ENCODE data around the gene LRRC7.

LRRC7 gene

DNA sequence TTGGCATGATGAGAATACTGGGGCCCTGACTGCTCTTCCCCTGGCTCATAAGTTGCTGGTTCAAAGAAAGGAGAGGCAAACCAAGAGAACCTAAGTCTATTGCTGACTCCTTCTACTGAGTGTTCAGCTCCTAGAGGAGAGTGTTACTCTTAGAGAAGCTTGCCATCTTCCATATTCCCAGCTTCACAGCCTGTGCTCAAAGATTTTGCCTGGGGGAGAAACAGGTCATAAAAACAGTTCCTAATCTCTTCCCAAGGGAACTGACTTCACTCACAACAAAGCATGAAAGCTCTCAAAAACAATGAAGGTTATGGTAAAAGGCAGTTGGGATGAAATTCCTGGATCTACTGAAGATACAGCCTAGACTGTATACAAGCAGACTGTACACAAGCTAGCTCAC is 600.6 kb downstream of the LRRC7 start:
- Mint-ChIP-seq H3K4me1 (peaks cover 0 to 5% of the 10 kb centered on the region in 2 donors), H3K4me3 (no peak overlapping the region), H3K27me3 (no peaks in the 10 kb centered on the region), H3K36me3 (peaks cover 27 to 42% of the 10 kb centered on the region in 2 donors), H3K27ac (no peak overlapping the region), H3K9me3 (no peaks in the 10 kb centered on the region)
- DNase-seq (no peak), ATAC-seq (replicated peaks) (no peak)

DNA sequence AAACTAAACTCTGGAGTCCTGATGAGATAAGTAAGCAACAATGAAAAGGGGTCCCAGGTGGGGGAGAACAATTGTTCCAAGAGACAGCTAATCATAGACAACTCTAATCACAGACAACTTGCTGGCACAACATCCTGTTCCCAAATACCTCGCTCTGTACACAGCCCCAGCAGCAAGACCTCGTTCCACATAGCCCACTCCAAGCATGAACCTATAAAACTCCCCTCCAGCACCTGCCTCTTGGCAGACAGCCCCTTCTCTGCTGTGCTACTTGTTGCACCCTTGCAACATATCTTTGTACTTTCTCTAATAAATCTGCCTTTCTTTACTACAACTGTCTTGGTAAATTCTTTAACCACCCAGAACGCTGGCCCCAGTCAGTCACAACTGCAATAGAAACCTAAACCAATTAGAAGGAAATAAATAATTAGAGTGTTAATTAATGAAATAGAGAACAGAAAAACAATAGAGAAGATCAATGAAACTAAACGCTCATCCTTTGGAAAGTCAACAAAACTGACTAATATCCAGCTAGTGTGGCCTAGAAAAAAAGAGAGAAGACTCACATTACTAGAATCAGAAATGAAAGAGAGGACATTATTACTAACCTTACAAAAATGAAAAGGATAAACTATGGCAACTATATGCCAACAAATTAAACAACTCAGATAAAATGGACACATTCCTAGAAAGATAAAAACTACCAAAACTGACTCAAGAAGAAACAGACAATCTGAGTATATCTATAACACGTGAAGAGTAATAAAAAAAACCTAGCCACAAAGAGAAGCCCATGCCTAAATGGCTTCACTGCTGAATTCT is 601.5 kb downstream of the LRRC7 start:
- Mint-ChIP-seq H3K4me3 (no peak overlapping the region), H3K36me3 (peaks cover 25 to 39% of the 10 kb centered on the region in 2 donors), H3K27me3 (no peaks in the 10 kb centered on the region), H3K4me1 (peaks cover 0 to 5% of the 10 kb centered on the region in 2 donors), H3K9me3 (no peaks in the 10 kb centered on the region), H3K27ac (no peak overlapping the region)
- DNase-seq, result no peak
- no peak for ATAC-seq (replicated peaks)

DNA sequence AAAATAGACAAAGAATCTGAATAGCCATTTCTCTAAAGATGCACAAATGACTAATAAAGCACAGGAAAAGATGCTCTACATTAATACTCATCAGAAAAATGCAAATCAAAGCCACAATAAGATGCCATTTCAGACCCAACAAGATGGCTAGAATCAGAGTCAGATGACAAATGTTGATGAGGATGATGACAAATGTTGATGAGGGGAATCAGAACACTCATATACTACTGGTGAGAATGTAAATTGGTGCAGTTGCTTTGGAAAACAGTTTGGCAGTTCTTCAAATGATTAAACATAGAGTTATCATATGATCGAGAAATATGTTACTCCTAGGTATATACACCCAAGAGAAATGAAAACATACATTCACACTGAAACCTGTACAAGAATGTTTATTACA is 603.8 kb downstream of the LRRC7 start:
- H3K36me3 Mint-ChIP-seq, result peaks cover 29 to 43% of the 10 kb centered on the region in 2 donors
- DNase-seq (no peak), ATAC-seq (replicated peaks) (no peak)
- H3K4me3 Mint-ChIP-seq, result no peak overlapping the region
- no peak overlapping the region for H3K27ac Mint-ChIP-seq
- peaks cover 0 to 5% of the 10 kb centered on the region in 2 donors for H3K4me1 Mint-ChIP-seq
- no peaks in the 10 kb centered on the region for H3K9me3 Mint-ChIP-seq
- H3K27me3 Mint-ChIP-seq, result no peaks in the 10 kb centered on the region
